Measurements from ENCODE around the gene CFAP61.

DNA sequence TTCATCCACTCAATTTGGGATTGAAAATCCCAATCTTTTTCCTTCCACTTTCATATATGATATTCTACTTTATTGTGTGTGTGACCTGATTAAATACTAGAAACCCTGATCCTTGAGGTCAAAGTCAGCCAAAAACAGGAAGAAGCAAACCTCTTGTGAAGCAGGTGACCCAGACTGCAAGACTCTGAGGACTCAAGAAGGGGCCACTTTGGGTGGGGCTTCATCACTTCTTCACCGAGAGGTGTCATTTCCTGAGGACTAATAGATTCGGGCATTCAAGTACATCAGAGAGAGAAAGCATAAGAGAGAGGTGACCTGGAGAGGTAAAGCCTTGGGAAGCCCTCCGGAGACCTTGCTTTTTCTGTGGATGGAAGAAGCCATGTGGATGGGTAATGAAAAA is 129.0 kb downstream of the CFAP61 start:
- TF ChIP-seq, protein P1, sequence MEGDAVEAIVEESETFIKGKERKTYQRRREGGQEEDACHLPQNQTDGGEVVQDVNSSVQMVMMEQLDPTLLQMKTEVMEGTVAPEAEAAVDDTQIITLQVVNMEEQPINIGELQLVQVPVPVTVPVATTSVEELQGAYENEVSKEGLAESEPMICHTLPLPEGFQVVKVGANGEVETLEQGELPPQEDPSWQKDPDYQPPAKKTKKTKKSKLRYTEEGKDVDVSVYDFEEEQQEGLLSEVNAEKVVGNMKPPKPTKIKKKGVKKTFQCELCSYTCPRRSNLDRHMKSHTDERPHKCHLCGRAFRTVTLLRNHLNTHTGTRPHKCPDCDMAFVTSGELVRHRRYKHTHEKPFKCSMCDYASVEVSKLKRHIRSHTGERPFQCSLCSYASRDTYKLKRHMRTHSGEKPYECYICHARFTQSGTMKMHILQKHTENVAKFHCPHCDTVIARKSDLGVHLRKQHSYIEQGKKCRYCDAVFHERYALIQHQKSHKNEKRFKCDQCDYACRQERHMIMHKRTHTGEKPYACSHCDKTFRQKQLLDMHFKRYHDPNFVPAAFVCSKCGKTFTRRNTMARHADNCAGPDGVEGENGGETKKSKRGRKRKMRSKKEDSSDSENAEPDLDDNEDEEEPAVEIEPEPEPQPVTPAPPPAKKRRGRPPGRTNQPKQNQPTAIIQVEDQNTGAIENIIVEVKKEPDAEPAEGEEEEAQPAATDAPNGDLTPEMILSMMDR (IDR thresholded peaks at IDR 0.05), result no peak
- TF ChIP-seq POLR2A (IDR thresholded peaks at IDR 0.05), result no peak

Data from heart left ventricle (tissue), 13 donors.